Neural cell (in vitro differentiated cells): Measurements from ENCODE around the gene PROX1. TPM values are rescaled to one million over a fixed set of nuclear protein-coding genes. Genes with fewer than 3 reads are reported as not detected.

ENCODE experiments used
- H2AFZ ChIP-seq: fragments of 200-600, 300-800 bp; sonication (generic), shearing (Covaris generic); 2 replicates; pipeline ENCODE4 v1.6.0; 2014; ENCODE audit warnings: low read depth, mild to moderate bottlenecking, antibody characterized with exemption, low read length, moderate library complexity
- H3F3A ChIP-seq: fragments of 200-600 bp; shearing (Covaris generic); 2 replicates; pipeline ENCODE4 v1.6.1; 2016; ENCODE audit warnings: mild to moderate bottlenecking, moderate library complexity, mixed read lengths, antibody characterized with exemption, low read length; ENCODE audit not compliant: insufficient read depth, poor library complexity, severe bottlenecking
- H3K27ac ChIP-seq: fragments of 200-600, 300-800 bp; sonication (generic), shearing (Covaris generic); 2 replicates; pipeline ENCODE4 v1.5.1; 2014; ENCODE audit warnings: mild to moderate bottlenecking, low read length, moderate library complexity
- H3K27me3 ChIP-seq: fragments of 300-800, 200-600 bp; sonication (generic), shearing (Covaris generic); 2 replicates; pipeline ENCODE4 v1.6.0; 2014; ENCODE audit warnings: mild to moderate bottlenecking, low read depth, low read length, moderate library complexity; ENCODE audit not compliant: insufficient read depth
- H3K36me3 ChIP-seq: fragments of 300-800, 200-600 bp; sonication (generic), shearing (Covaris generic); 2 replicates; pipeline ENCODE4 v1.5.1; 2014; ENCODE audit warnings: mild to moderate bottlenecking, antibody characterized with exemption, low read length, moderate library complexity; ENCODE audit not compliant: insufficient read depth
- H3K4me2 ChIP-seq: fragments of 300-800, 200-600 bp; sonication (generic), shearing (Covaris generic); 2 replicates; pipeline ENCODE4 v1.6.0; 2014; ENCODE audit warnings: mild to moderate bottlenecking, low read length
- H3K4me3 ChIP-seq: fragments of 300-800, 200-600 bp; sonication (generic), shearing (Covaris generic); 2 replicates; pipeline ENCODE4 v1.5.1; 2014; ENCODE audit warnings: mild to moderate bottlenecking, low read length, moderate library complexity
- H3K79me2 ChIP-seq: fragments of 200-600 bp; shearing (Covaris generic); replicated peaks from 2 replicates; pipeline ENCODE4 v1.6.0; 2014; ENCODE audit warnings: mild to moderate bottlenecking, low read length, moderate library complexity; ENCODE audit not compliant: insufficient read depth
- H3K9ac ChIP-seq: fragments of 300-800, 200-600 bp; sonication (generic), shearing (Covaris generic); 2 replicates; pipeline ENCODE4 v1.6.1; 2016; ENCODE audit warnings: mild to moderate bottlenecking, low read length, mixed read lengths
- H3K9me2 ChIP-seq: fragments of 200-600 bp; shearing (Covaris generic); 2 replicates; pipeline ENCODE4 v1.6.1; 2016; ENCODE audit warnings: mild to moderate bottlenecking, low read length, mixed read lengths; ENCODE audit not compliant: insufficient read depth
- H3K9me3 ChIP-seq: fragments of 200-600, 300-800 bp; sonication (generic), shearing (Covaris generic); 2 replicates; pipeline ENCODE4 v1.6.1; 2016; ENCODE audit warnings: mild to moderate bottlenecking, mixed run types, low read length, moderate library complexity, mixed read lengths
- H4K20me1 ChIP-seq: fragments of 200-600 bp; shearing (Covaris generic); 2 replicates; pipeline ENCODE4 v1.6.1; 2016; ENCODE audit warnings: mild to moderate bottlenecking, mixed run types; ENCODE audit not compliant: insufficient read depth
- CTCF ChIP-seq: fragments of 450-650 bp; IDR thresholded peaks from 2 replicates; pipeline ENCODE4 v1.5.1; 2014; ENCODE audit warnings: antibody characterized with exemption, mild to moderate bottlenecking, moderate library complexity; ENCODE audit not compliant: poor library complexity, severe bottlenecking
- EP300 ChIP-seq: fragments of 450-650 bp; conservative IDR thresholded peaks from 2 replicates; pipeline ENCODE4 v1.6.1; 2014; ENCODE audit warnings: antibody characterized with exemption, mild to moderate bottlenecking, moderate library complexity; ENCODE audit not compliant: poor library complexity, severe bottlenecking
- EZH2 ChIP-seq: fragments of 200-600, 300-800 bp; shearing (Covaris generic), sonication (generic); IDR thresholded peaks from 2 replicates; pipeline ENCODE4 v1.6.1; 2014; ENCODE audit warnings: antibody characterized with exemption, low read length, borderline replicate concordance, mild to moderate bottlenecking; ENCODE audit not compliant: insufficient read depth, poor library complexity, severe bottlenecking
- MXI1 ChIP-seq: fragments of 450-650 bp; conservative IDR thresholded peaks from 2 replicates; pipeline ENCODE4 v1.6.1; 2014; ENCODE audit warnings: antibody characterized with exemption, mild to moderate bottlenecking; ENCODE audit not compliant: poor library complexity, severe bottlenecking
- POLR2AphosphoS5 ChIP-seq: IDR thresholded peaks from 2 replicates; pipeline ENCODE4 v1.6.1; 2012
- RAD21 ChIP-seq: fragments of 450-650 bp; conservative IDR thresholded peaks from 2 replicates; pipeline ENCODE4 v1.6.1; 2014; ENCODE audit warnings: antibody characterized with exemption, mild to moderate bottlenecking, moderate library complexity
- REST ChIP-seq: IDR thresholded peaks from 2 replicates; pipeline ENCODE4 v1.6.1; 2012; ENCODE audit warnings: borderline replicate concordance
- SMC3 ChIP-seq: fragments of 450-650 bp; conservative IDR thresholded peaks from 2 replicates; pipeline ENCODE4 v1.6.1; 2014; ENCODE audit warnings: antibody characterized with exemption, mild to moderate bottlenecking, moderate library complexity; ENCODE audit not compliant: poor library complexity
- TAF1 ChIP-seq: IDR thresholded peaks from 2 replicates; pipeline ENCODE4 v1.6.1; 2012; ENCODE audit warnings: low read depth
- polyA plus RNA-seq: library from polyadenylated mRNA; depleted of rRNA; stranded (reverse); fragments of >200 nt; gene quantifications from 2 replicates; pipeline ENCODE4 v1.2.3, GENCODE V29; 2014

Gene PROX1
- polyA plus RNA-seq, 1 donor from 2014 or later: 1.0 TPM

- H3K27me3 ChIP-seq: no peaks in the 10 kb centered on the region
These were observed 83.7 kb downstream of the PROX1 start for GRCh38 chr1:214071469-214071868.

GRCh38 chr1:214072426-214073157, 84.8 kb downstream of the PROX1 start:
- no peaks in the 10 kb centered on the region for H3K36me3 ChIP-seq
- H3K4me3 ChIP-seq: no peak overlapping the region
- no peaks in the 10 kb centered on the region for H3F3A ChIP-seq
- no peak overlapping the region for H2AFZ ChIP-seq
- H3K9ac ChIP-seq: no peak overlapping the region
- H4K20me1 ChIP-seq: no peaks in the 10 kb centered on the region
- no peak overlapping the region for H3K4me2 ChIP-seq
- no peak overlapping the region for H3K27ac ChIP-seq
- H3K9me2 ChIP-seq: no peaks in the 10 kb centered on the region
- no peaks in the 10 kb centered on the region for H3K79me2 ChIP-seq
- TF ChIP-seq CTCF (no peak), TAF1 (no peak), EZH2 (no peak), RAD21 (no peak), SMC3 (no peak)
- no peaks in the 10 kb centered on the region for H3K9me3 ChIP-seq
- H3K27me3 ChIP-seq: no peaks in the 10 kb centered on the region

More at GRCh38 chr1:214071469-214071868, 83.7 kb downstream of the PROX1 start:
- Histone ChIP-seq H3K4me2 (no peak overlapping the region), H3F3A (no peaks in the 10 kb centered on the region), H3K9ac (no peak overlapping the region), H3K36me3 (no peaks in the 10 kb centered on the region), H3K9me2 (no peaks in the 10 kb centered on the region), H4K20me1 (no peaks in the 10 kb centered on the region), H3K27ac (no peak overlapping the region), H3K9me3 (no peaks in the 10 kb centered on the region), H3K4me3 (no peak overlapping the region), H3K79me2 (no peaks in the 10 kb centered on the region), H2AFZ (no peak overlapping the region)
- TF ChIP-seq EZH2 (no peak), TAF1 (no peak), MXI1 (no peak), POLR2AphosphoS5 (no peak), REST (no peak), RAD21 (no peak), SMC3 (no peak), EP300 (no peak), CTCF (no peak)
